ENCODE measurements around the gene PHLDB1. TPM values are rescaled to one million over a fixed set of nuclear protein-coding genes. Genes with fewer than 3 reads are reported as not detected.
"Not testable (repeated sequence)": the region's sequence is repeated elsewhere in the genome, so short reads cannot be mapped to it uniquely, and the experiment has no call there.

Gene PHLDB1
- polyA plus RNA-seq, 6 donors from 2014 or later, result 0.54 TPM; not detected in 5

GRCh38 chr11:118609380-118610224, 2.2 kb downstream of the PHLDB1 start:
- peak; percentile 31 for DNase-seq
- peaks cover 24 to 32% (median 31%) of the 10 kb centered on the region in 3 donors for H3K4me1 Mint-ChIP-seq
- peak; percentile 3 to 6 for ATAC-seq (ENCODE audit: low read depth in 2 of 2)
- peaks cover 16 to 47% (median 25%) of the 10 kb centered on the region in 3 donors for H3K27me3 Mint-ChIP-seq
- peak overlapping the region; percentile 81 to 94 (median 85) for H3K4me3 Mint-ChIP-seq
- H3K36me3 Mint-ChIP-seq, result no peaks in the 10 kb centered on the region
- H3K9me3 Mint-ChIP-seq, result peaks cover 0 to 3% (median 0%) of the 10 kb centered on the region in 7 donors
- peak overlapping the region; percentile 52 to 97 (median 90) for H3K27ac Mint-ChIP-seq

DNA sequence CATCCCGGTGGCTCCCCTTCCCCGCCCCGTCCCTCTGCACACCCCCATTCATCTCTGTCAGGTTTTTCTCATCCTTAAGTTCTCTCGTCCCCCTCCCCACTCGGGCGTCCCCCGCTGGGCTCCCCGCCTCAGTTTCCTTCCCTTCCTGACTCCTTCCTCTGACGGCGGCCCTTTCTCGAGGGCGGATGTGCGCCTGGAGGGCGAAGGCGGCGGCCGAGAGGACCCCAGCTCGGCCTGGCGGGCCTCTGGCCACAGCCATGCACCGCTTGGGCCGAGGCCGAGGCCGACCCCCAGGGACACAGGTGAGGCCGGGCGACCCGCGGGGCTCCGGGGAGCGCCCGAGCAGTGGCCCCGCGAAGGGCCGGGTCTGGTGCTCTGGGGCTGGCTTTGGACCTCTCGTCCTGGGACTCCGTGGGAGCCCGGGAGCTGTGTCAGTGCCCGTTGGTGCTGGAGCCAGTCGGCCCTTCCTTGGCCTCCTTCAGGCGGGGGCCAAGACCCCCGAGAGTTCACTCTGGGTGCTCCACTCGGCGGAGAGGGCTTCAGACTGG, 2.9 kb downstream of the PHLDB1 start:
- DNase-seq (peak; percentile 9), ATAC-seq (ENCODE audit: low read depth in 2 of 2) (no peak)
- Mint-ChIP-seq H3K27ac (peak overlapping the region in 5 of 6 donors; percentile 52 to 74 (median 56)), H3K36me3 (no peaks in the 10 kb centered on the region), H3K4me3 (peak overlapping the region; percentile 81 to 94 (median 85)), H3K27me3 (peaks cover 19 to 54% (median 29%) of the 10 kb centered on the region in 3 donors), H3K4me1 (peaks cover 24 to 32% (median 31%) of the 10 kb centered on the region in 3 donors), H3K9me3 (peaks cover 0 to 3% (median 0%) of the 10 kb centered on the region in 7 donors)

DNA sequence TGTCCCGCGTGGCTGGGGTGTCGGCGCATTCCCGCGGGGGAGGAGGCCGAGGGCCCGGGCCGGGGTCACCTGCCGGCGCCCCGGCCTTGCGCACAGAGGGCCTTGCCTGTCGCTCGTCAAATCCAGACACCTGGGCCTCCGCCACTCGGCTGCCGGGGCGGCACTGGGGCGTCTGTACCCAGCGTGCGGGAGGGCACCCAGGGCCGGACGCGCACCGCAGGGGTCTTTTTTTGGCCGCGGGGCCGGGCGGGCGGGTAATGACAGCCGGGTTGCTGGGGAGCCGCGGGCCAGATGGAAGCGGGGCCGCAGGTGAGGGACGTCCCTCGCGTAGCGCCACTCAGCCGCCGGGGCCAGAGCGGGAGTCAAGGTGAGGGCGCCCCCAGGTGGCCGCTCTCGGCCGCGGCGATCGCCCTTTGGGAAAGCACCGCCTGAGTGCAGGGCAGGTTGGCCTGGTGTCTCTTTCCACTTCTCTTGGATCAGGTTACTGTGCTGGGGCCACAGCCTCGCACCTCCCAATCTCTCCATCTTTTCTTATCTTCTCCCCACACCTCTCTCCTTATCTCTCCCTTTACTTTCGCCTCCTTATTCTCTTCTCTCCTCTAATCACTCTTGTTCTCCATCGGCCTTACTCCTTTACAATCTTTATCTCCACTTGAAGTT, 3.5 kb downstream of the PHLDB1 start:
- DNase-seq (peak; percentile 80), ATAC-seq (ENCODE audit: low read depth in 2 of 2) (peak; percentile 65 to 70)
- peaks cover 25 to 32% (median 31%) of the 10 kb centered on the region in 3 donors for H3K4me1 Mint-ChIP-seq
- H3K36me3 Mint-ChIP-seq, result no peaks in the 10 kb centered on the region
- peak overlapping the region in 3 of 6 donors; percentile 30 to 93 (median 38) for H3K27ac Mint-ChIP-seq
- H3K9me3 Mint-ChIP-seq, result peaks cover 0 to 3% (median 0%) of the 10 kb centered on the region in 7 donors
- H3K27me3 Mint-ChIP-seq, result peaks cover 23 to 60% (median 35%) of the 10 kb centered on the region in 3 donors
- peak overlapping the region; percentile 72 to 90 (median 84) for H3K4me3 Mint-ChIP-seq

GRCh38 chr11:118611433-118611795, 4.0 kb downstream of the PHLDB1 start:
- ATAC-seq (ENCODE audit: low read depth in 2 of 2); H3K9me3 Mint-ChIP-seq; DNase-seq; H3K36me3 Mint-ChIP-seq: not testable (repeated sequence)
- Mint-ChIP-seq H3K27me3 (peaks cover 23 to 65% (median 40%) of the 10 kb centered on the region in 3 donors), H3K4me3 (peak overlapping the region in 5 of 8 donors; percentile 72 to 84 (median 81)), H3K27ac (peak overlapping the region in 1 of 6 donors; percentile 93), H3K4me1 (peaks cover 25 to 32% (median 31%) of the 10 kb centered on the region in 3 donors)

DNA sequence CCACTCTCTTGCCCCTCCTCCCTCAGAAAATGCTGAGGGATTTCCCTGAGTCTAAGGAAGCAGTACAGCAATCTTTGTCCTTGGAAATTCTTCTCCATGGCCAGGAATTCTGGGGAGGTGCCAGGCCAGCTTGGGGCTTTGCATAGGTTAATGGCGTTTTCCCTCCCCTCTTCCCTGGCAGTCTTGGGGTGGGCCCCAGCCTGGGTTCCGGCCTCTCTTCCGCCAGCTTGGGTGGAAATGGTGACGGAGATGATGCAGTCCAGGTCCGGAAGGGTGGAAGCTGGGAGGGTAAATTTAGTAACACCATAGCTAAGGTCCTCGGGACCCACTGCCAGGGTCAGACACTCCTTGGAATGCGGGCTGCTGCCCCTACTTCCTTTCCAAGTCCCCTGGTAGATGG, 5.0 kb downstream of the PHLDB1 start:
- Mint-ChIP-seq H3K4me1 (peaks cover 22 to 26% (median 26%) of the 10 kb centered on the region in 3 donors), H3K27me3 (peaks cover 23 to 71% (median 43%) of the 10 kb centered on the region in 3 donors), H3K9me3 (peaks cover 0 to 3% (median 0%) of the 10 kb centered on the region in 7 donors), H3K27ac (no peak overlapping the region), H3K4me3 (peak overlapping the region in 1 of 8 donors; percentile 16), H3K36me3 (no peaks in the 10 kb centered on the region)
- ATAC-seq (ENCODE audit: low read depth in 2 of 2) (no peak), DNase-seq (no peak)

DNA sequence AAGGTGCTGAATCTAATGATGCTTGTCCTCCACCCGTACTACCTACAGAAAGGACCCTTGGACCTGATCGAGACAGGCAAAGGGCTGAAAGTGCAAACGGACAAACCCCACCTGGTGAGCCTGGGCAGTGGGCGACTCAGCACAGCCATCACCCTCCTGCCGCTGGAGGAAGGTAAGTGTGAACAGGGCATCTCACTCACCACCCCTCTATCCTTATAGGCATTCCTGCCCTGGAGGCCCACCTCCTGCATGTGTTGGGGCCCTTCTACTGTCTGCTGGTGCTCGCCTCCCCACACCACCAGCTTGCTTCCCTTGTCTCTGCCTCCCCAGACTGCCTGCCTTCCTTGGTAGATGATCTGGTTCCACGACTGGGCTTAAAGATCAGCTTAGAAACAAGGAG, 7.1 kb downstream of the PHLDB1 start:
- peaks cover 11 to 15% (median 12%) of the 10 kb centered on the region in 3 donors for H3K4me1 Mint-ChIP-seq
- no peak overlapping the region for H3K4me3 Mint-ChIP-seq
- H3K36me3 Mint-ChIP-seq, result no peaks in the 10 kb centered on the region
- H3K27ac Mint-ChIP-seq, result no peak overlapping the region
- ATAC-seq (ENCODE audit: low read depth in 2 of 2) (no peak), DNase-seq (no peak)
- H3K27me3 Mint-ChIP-seq, result peaks cover 21 to 76% (median 37%) of the 10 kb centered on the region in 3 donors
- H3K9me3 Mint-ChIP-seq, result no peaks in the 10 kb centered on the region

- DNase-seq, result no peak
- peaks cover 5 to 7% (median 7%) of the 10 kb centered on the region in 3 donors for H3K4me1 Mint-ChIP-seq
- ATAC-seq (ENCODE audit: low read depth in 2 of 2), result no peak
- H3K9me3 Mint-ChIP-seq, result no peaks in the 10 kb centered on the region
- H3K4me3 Mint-ChIP-seq, result peak overlapping the region in 1 of 8 donors; percentile 29
- peaks cover 28 to 77% (median 36%) of the 10 kb centered on the region in 3 donors for H3K27me3 Mint-ChIP-seq
- no peak overlapping the region for H3K27ac Mint-ChIP-seq
- H3K36me3 Mint-ChIP-seq, result no peaks in the 10 kb centered on the region
Observed at GRCh38 chr11:118615282-118615975, 8.0 kb downstream of the PHLDB1 start.

GRCh38 chr11:118615976-118616371, 8.6 kb downstream of the PHLDB1 start:
- Mint-ChIP-seq H3K4me3 (no peak overlapping the region), H3K9me3 (no peaks in the 10 kb centered on the region), H3K27me3 (peaks cover 33 to 81% (median 42%) of the 10 kb centered on the region in 3 donors), H3K36me3 (no peaks in the 10 kb centered on the region), H3K4me1 (peaks cover 4 to 11% (median 9%) of the 10 kb centered on the region in 3 donors), H3K27ac (no peak overlapping the region)
- DNase-seq, result no peak
- ATAC-seq (ENCODE audit: low read depth in 2 of 2), result no peak

DNA sequence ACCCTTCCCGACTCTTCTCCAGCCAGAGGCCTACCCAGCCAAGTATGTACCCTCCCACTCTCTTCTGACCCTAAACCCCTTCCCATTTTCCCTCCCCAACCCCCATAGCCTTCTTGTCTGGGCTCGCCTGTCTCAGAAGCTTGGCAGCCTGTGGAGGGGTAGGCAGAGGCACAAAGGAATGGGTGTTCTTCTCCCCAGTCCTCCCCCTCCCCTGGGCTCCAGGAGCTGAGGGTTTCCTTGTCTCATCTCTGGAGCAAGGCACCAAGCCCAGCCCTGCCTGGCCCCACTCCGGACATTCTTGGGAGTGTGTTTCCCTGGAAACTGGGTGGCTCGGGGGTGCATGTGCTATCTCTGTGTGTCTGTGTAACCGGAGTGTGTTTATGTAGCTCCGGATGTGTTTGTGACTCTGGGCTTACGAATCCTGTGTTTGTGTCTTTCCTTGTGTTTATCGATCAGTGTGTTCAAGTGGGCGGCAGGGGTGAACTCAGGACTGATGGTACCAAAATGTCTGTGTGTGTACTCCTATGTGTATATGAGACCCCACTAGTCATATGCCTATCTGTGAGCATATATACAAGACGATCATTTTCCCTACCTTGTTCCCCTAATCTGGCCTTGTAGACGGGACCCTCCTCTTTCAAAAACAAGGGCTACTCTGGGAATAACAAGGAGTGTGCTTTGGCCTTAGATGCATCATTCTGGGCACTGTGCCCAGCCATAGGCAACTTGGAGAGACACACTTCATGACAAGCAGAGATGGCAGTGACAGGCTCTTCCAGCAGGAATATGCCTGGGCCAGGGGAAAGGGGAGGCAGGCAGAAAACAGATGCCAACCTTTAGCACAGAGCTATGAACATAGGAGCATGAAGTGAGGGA, 10.9 kb downstream of the PHLDB1 start:
- Mint-ChIP-seq H3K36me3 (no peaks in the 10 kb centered on the region), H3K4me3 (peak overlapping the region in 2 of 8 donors; percentile 3 to 59), H3K4me1 (peaks cover 0 to 9% (median 9%) of the 10 kb centered on the region in 3 donors), H3K27me3 (peaks cover 37 to 84% (median 61%) of the 10 kb centered on the region in 3 donors), H3K27ac (no peak overlapping the region), H3K9me3 (no peaks in the 10 kb centered on the region)
- DNase-seq (no peak), ATAC-seq (ENCODE audit: low read depth in 2 of 2) (no peak)

DNA sequence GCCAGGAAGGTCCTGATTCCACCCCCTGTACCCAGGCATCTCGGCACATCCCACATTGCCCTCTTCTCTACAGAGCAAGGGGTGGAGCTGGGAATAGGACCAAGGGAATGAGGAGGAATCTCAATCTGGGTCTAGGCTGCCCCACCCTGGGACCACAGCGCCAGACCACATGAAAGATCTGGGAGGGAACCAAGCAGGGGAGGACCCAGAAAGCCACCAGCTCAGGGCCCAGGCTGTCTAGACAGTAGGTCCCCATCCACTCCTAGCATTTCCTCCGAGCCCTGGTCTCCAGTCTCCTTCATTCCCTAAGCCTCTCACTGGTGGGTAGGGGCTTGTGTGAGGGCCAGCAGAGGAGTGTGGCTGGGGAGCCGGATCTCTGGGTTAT, 11.6 kb downstream of the PHLDB1 start:
- ATAC-seq (ENCODE audit: low read depth in 2 of 2) (no peak), DNase-seq (no peak)
- Mint-ChIP-seq H3K4me1 (peaks cover 0 to 9% (median 9%) of the 10 kb centered on the region in 3 donors), H3K27ac (no peak overlapping the region), H3K27me3 (peaks cover 34 to 84% (median 55%) of the 10 kb centered on the region in 3 donors), H3K4me3 (peak overlapping the region in 1 of 8 donors; percentile 59), H3K9me3 (peaks cover 0 to 1% (median 0%) of the 10 kb centered on the region in 7 donors), H3K36me3 (no peaks in the 10 kb centered on the region)

DNA sequence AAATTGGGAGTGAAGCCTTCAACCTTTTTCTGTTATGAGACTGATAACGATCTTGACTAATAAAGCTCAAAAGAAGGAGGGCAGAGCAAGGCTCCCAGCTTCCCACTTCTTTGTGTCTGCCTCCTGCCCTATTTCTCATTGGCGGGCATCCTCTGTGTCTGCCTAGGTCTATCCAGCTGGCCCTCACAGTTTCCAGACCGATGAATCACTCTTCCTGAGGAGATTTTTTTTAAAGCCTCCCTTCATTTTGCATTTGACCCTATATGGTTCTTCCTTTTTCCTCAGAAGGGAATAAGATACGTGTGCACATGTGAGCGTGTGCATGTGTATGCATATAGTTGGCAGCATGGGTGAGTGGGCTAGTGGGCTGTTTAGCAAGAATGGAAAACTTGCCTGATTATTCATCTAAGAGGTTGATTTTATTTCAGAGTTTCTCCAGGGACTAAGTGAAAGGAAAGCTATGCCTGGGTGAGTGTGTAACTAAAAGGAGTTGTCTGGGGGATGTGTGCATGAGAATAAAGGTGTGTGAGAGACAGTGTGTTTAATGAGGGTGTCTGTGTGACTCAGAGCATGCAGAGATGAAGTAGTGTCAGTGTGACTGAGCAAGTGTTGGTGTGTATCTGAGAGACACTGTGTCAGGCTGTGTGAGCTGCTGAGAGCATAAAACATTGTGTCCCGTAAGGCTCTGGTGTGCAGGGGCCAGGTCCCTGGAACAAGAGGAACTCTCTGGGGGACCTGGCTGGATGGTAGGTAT, 12.2 kb downstream of the PHLDB1 start:
- Mint-ChIP-seq H3K36me3 (no peaks in the 10 kb centered on the region), H3K4me1 (peaks cover 0 to 9% (median 9%) of the 10 kb centered on the region in 3 donors), H3K4me3 (peak overlapping the region in 1 of 8 donors; percentile 7), H3K27me3 (peaks cover 33 to 80% (median 53%) of the 10 kb centered on the region in 3 donors), H3K9me3 (peaks cover 0 to 1% (median 0%) of the 10 kb centered on the region in 7 donors), H3K27ac (peak overlapping the region in 1 of 6 donors; percentile 51)
- no peak for ATAC-seq (ENCODE audit: low read depth in 2 of 2)
- DNase-seq, result no peak
